ENCODE data around the gene PRLR.

PRLR gene

DNA sequence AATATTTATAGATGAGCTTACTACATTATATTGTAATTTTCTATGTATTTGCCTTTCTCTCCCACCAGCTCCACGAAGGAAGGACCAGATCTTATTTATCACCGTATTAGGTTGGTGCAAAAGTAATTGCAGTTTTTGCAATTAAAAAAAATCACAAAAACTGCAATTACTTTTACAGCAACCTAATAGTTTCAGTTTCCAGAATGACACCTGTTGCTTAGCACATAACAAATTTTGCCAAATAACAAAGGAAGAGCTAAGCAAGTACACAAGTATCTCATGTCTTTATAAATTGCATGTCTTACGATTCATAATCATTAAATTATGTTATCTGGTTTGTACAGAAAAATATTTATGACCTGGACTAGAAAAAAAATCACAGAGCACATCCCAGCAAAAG, 228.4 kb downstream of the PRLR start:
- DNase-seq (ENCODE audit: low read depth) = no peak
